Osteoblast (primary cell): ENCODE measurements around the gene ICE1. TPM values are rescaled to one million over a fixed set of nuclear protein-coding genes. Genes with fewer than 3 reads are reported as not detected.

Source experiments
- DNase-seq: peaks from one replicate; pipeline ENCODE4 v3.0.0; 2011; ENCODE audit warnings: low spot score, mixed read lengths; ENCODE audit not compliant: insufficient read length; ENCODE audit errors: missing footprints
- H2AFZ ChIP-seq: 2 replicates; pipeline ENCODE4 v1.6.0; 2011; ENCODE audit warnings: mild to moderate bottlenecking, low read length
- H3K27ac ChIP-seq: 2 replicates; pipeline ENCODE4 v1.5.1; 2011; ENCODE audit warnings: mild to moderate bottlenecking, low read depth, low read length, moderate library complexity
- H3K27me3 ChIP-seq: 2 replicates; pipeline ENCODE4 v1.6.0; 2012; ENCODE audit warnings: mild to moderate bottlenecking, control low read depth, inconsistent platforms, low read length, moderate library complexity; ENCODE audit not compliant: insufficient read depth
- H3K36me3 ChIP-seq: 2 replicates; pipeline ENCODE4 v1.5.1; 2011; ENCODE audit warnings: mild to moderate bottlenecking, low read length, control low read depth, moderate library complexity; ENCODE audit not compliant: insufficient read depth
- H3K4me1 ChIP-seq: 2 replicates; pipeline ENCODE4 v1.5.1; 2011; ENCODE audit warnings: mild to moderate bottlenecking, low read length, control low read depth, moderate library complexity; ENCODE audit not compliant: insufficient read depth
- H3K4me2 ChIP-seq: 2 replicates; pipeline ENCODE4 v1.6.0; 2011; ENCODE audit warnings: mild to moderate bottlenecking, low read length; ENCODE audit not compliant: insufficient read depth
- H3K4me3 ChIP-seq: fragments of 200-600 bp; sonication (generic); 3 replicates; pipeline ENCODE4 v1.5.1; 2012; ENCODE audit warnings: mild to moderate bottlenecking, low read length, inconsistent platforms; ENCODE audit not compliant: insufficient read depth
- H3K79me2 ChIP-seq: 2 replicates; pipeline ENCODE4 v1.6.0; 2012; ENCODE audit warnings: mild to moderate bottlenecking, low read length, control low read depth, inconsistent platforms; ENCODE audit not compliant: insufficient read depth
- H3K9me3 ChIP-seq: 2 replicates; pipeline ENCODE4 v1.5.1; 2011; ENCODE audit warnings: low read depth, low read length, control low read depth
- H4K20me1 ChIP-seq: 2 replicates; pipeline ENCODE4 v1.6.0; 2012; ENCODE audit warnings: mild to moderate bottlenecking, low read length, control low read depth; ENCODE audit not compliant: insufficient read depth
- total RNA-seq: library from RNA; depleted of rRNA; stranded (reverse); fragments of >200 nt; gene quantifications from 2 replicates; pipeline ENCODE4 v1.2.3, GENCODE V29; 2012
- TF ChIP-seq, protein P1 (sequence below): IDR thresholded peaks from 2 replicates; pipeline ENCODE4 v1.5.1; 2011; ENCODE audit warnings: mild to moderate bottlenecking, low read depth, low read length, moderate library complexity; ENCODE audit errors: extremely low read depth

The ICE1 gene
- total RNA-seq, 1 donor: 34.0 TPM

DNA sequence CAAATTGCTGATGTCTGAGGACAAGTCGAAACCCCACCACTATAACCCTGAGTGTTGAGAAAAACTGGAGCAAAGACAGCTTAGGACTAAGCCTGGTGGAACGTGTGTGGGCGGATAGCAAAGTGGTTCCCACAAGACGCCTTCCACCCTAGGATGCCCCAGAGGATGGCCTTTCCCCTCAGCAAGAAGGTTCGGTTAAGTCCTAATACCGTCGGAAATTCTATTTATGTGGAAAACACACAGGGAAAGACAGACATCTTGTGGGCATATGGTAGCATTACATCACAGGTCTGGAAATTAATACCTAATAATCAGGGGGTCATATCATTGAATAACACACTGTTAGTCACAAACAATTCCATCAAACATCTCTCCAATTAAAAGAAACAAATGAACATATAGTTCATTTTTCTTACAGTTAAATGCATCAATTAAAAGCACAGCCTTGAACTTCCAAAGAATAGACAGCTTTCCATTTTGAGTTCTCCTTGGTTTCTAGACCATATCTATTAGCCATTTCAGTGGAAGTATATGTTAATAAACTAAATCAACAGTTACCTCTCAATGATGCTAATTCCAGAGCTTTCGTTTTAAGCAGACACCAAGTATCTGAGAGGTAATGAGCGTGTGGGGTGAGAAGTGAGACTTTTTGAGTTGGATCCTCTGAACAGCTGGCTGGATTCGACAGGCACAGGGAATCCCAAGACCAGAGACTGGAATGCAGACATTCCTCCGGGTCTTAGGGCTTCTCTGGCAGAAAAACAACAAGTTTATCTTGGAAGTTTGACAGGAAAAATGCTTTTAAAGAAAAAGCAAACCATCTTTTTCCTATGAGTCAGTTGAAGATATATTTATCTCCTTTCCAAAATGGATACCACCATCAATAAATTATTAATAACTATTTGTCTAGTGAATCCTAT is 2.9 kb upstream of the ICE1 start:
- peaks cover 49% of the 10 kb centered on the region for H3K4me1 ChIP-seq
- H2AFZ ChIP-seq: peak overlapping the region; percentile 38
- DNase-seq: peak; percentile 92
- no peaks in the 10 kb centered on the region for H3K27me3 ChIP-seq
- H3K79me2 ChIP-seq: peaks cover 20% of the 10 kb centered on the region
- H3K36me3 ChIP-seq: no peaks in the 10 kb centered on the region
- no peaks in the 10 kb centered on the region for H3K9me3 ChIP-seq
- H3K27ac ChIP-seq: peak overlapping the region; percentile 81
- H3K4me2 ChIP-seq: peak overlapping the region; percentile 70
- peak overlapping the region; percentile 32 for H3K4me3 ChIP-seq
- H4K20me1 ChIP-seq: peaks cover 12% of the 10 kb centered on the region
- TF ChIP-seq, protein P1, sequence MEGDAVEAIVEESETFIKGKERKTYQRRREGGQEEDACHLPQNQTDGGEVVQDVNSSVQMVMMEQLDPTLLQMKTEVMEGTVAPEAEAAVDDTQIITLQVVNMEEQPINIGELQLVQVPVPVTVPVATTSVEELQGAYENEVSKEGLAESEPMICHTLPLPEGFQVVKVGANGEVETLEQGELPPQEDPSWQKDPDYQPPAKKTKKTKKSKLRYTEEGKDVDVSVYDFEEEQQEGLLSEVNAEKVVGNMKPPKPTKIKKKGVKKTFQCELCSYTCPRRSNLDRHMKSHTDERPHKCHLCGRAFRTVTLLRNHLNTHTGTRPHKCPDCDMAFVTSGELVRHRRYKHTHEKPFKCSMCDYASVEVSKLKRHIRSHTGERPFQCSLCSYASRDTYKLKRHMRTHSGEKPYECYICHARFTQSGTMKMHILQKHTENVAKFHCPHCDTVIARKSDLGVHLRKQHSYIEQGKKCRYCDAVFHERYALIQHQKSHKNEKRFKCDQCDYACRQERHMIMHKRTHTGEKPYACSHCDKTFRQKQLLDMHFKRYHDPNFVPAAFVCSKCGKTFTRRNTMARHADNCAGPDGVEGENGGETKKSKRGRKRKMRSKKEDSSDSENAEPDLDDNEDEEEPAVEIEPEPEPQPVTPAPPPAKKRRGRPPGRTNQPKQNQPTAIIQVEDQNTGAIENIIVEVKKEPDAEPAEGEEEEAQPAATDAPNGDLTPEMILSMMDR: peak; percentile 90

DNA sequence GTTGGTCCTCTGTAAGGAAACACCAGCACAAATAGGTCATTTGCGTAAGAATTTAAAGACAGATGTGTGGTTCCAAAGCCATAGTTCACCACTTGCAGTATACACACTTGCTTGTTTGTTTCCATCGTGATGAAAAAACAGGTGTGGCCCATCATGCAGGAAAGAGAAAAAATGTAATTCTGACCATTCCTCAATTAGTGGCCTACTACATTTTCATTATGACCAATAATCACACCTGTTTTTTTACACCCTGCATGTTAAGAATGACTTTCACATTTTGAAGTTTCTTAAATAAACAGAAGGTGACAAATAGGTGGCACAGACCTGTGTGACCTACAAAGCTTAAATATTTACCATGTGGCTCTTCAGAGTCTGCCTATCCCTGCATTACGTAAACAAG is 2.2 kb upstream of the ICE1 start:
- no peak overlapping the region for H2AFZ ChIP-seq
- no peak for DNase-seq
- H3K36me3 ChIP-seq: peaks cover 5% of the 10 kb centered on the region
- TF ChIP-seq, protein P1: no peak
- H3K4me3 ChIP-seq: no peak overlapping the region
- peaks cover 27% of the 10 kb centered on the region for H3K79me2 ChIP-seq
- H3K27ac ChIP-seq: peak overlapping the region; percentile 81
- H3K9me3 ChIP-seq: no peaks in the 10 kb centered on the region
- peaks cover 53% of the 10 kb centered on the region for H3K4me1 ChIP-seq
- H3K4me2 ChIP-seq: peak overlapping the region; percentile 70
- no peaks in the 10 kb centered on the region for H3K27me3 ChIP-seq
- peaks cover 17% of the 10 kb centered on the region for H4K20me1 ChIP-seq

DNA sequence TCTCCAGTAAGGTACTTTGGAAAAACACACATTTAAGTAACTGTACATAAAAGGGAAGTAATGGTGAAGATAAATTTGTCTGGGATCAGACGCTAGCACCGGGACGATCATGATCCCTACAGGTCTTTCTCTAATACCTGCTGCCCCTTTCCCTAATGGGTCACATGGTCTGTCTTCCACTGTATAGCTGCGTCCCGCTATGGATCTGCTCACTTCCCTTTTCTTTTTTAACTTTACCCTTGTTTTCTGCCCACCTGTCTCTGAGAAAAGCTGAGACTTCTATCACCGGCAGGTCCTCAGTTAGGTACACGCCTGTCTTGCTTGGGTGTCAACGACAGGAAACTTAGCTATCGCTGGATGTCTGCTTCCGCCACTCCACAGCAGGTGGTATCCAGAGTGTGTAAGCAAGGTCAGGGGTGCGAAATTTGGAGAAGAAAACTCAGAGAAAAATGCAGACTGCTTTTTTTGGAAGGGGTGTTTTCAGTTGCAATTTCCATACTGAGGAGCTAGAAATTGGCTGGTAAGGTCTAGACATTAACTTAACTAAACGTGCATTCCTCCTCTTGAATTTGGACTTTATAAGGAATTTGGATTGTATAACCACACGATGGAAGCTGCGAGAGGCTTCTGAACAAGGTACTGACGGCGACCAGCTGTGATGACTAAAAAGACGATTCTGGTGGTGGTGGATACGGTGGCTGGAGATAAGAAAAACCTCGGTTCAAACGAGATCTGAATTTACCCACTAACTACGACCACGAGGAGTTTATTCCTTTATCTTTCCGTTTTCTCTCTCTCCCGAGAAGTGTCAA is 1.1 kb upstream of the ICE1 start:
- Histone ChIP-seq H3K36me3 (peaks cover 6% of the 10 kb centered on the region), H2AFZ (peak overlapping the region; percentile 97), H3K27me3 (no peaks in the 10 kb centered on the region), H3K4me2 (peak overlapping the region; percentile 87), H3K79me2 (peaks cover 38% of the 10 kb centered on the region), H3K4me1 (peaks cover 49% of the 10 kb centered on the region), H4K20me1 (peaks cover 25% of the 10 kb centered on the region), H3K27ac (peak overlapping the region; percentile 99), H3K9me3 (no peaks in the 10 kb centered on the region), H3K4me3 (peak overlapping the region; percentile 88)
- DNase-seq: no peak
- TF ChIP-seq, protein P1: no peak
